ENCODE results near the gene SPDYA. TPM values are rescaled to one million over a fixed set of nuclear protein-coding genes. Genes with fewer than 3 reads are reported as not detected.

The SPDYA gene
- total RNA-seq, 4 donors from 2014 or later = 0.26 to 2.3 (median 1.0) TPM

GRCh38 chr2:28802975-28803429 lies 7.6 kb upstream of the SPDYA start:
- DNase-seq (ENCODE audit: low spot score in 2 of 2) = no peak
- Histone ChIP-seq H3K9me3 (no peaks in the 10 kb centered on the region), H3K4me1 (peaks cover 26% of the 10 kb centered on the region), H3K27ac (no peak overlapping the region), H3K27me3 (no peaks in the 10 kb centered on the region), H3K36me3 (peaks cover 30% of the 10 kb centered on the region), H3K4me3 (no peak overlapping the region)
- WGBS = 50% methylated on average over 4 of the region's 4 CpGs
- no peak for TF ChIP-seq CTCF (IDR thresholded peaks at IDR 0.05)

GRCh38 chr2:28809927-28810326 lies 707 bp upstream of the SPDYA start:
- 69% methylated on average over 10 of the region's 10 CpGs for WGBS
- no peaks in the 10 kb centered on the region for H3K36me3 ChIP-seq
- no peak overlapping the region for H3K27ac ChIP-seq
- DNase-seq (ENCODE audit: low spot score in 2 of 2) = no peak
- peaks cover 15% of the 10 kb centered on the region for H3K4me1 ChIP-seq
- no peaks in the 10 kb centered on the region for H3K27me3 ChIP-seq
- no peaks in the 10 kb centered on the region for H3K9me3 ChIP-seq
- H3K4me3 ChIP-seq = peak overlapping the region; percentile 57
- TF ChIP-seq POLR2A (IDR thresholded peaks at IDR 0.05) = no peak
- TF ChIP-seq EP300 (IDR thresholded peaks at IDR 0.05) = no peak
- TF ChIP-seq CTCF (IDR thresholded peaks at IDR 0.05) = no peak
- TF ChIP-seq POLR2AphosphoS5 (IDR thresholded peaks at IDR 0.05) = no peak

GRCh38 chr2:28818053-28818452 lies 7.4 kb downstream of the SPDYA start:
- Histone ChIP-seq H3K4me1 (peaks cover 3% of the 10 kb centered on the region), H3K27ac (no peak overlapping the region), H3K4me3 (no peak overlapping the region), H3K36me3 (no peaks in the 10 kb centered on the region), H3K27me3 (no peaks in the 10 kb centered on the region), H3K9me3 (no peaks in the 10 kb centered on the region)
- no peak for DNase-seq (ENCODE audit: low spot score in 2 of 2)
- WGBS = 88% methylated on average over 3 of the region's 3 CpGs
- TF ChIP-seq POLR2AphosphoS5 (IDR thresholded peaks at IDR 0.05) (no peak), POLR2A (IDR thresholded peaks at IDR 0.05) (no peak), EP300 (IDR thresholded peaks at IDR 0.05) (no peak), CTCF (IDR thresholded peaks at IDR 0.05) (no peak)

- no peak overlapping the region for H3K27ac ChIP-seq
- H3K9me3 ChIP-seq = no peaks in the 10 kb centered on the region
- TF ChIP-seq EP300 (IDR thresholded peaks at IDR 0.05) (no peak), POLR2A (IDR thresholded peaks at IDR 0.05) (no peak), POLR2AphosphoS5 (IDR thresholded peaks at IDR 0.05) (no peak), CTCF (IDR thresholded peaks at IDR 0.05) (peak; percentile 39 to 64)
- 5% methylated on average over 8 of the region's 8 CpGs for WGBS
- H3K4me1 ChIP-seq = peaks cover 3% of the 10 kb centered on the region
- H3K36me3 ChIP-seq = no peaks in the 10 kb centered on the region
- no peak for DNase-seq (ENCODE audit: low spot score in 2 of 2)
- no peak overlapping the region for H3K4me3 ChIP-seq
- H3K27me3 ChIP-seq = no peaks in the 10 kb centered on the region
Observed at GRCh38 chr2:28821295-28821958, 10.8 kb downstream of the SPDYA start.

GRCh38 chr2:28822036-28822435 lies 11.4 kb downstream of the SPDYA start:
- H3K27me3 ChIP-seq = no peaks in the 10 kb centered on the region
- H3K27ac ChIP-seq = no peak overlapping the region
- TF ChIP-seq POLR2A (IDR thresholded peaks at IDR 0.05) (no peak), POLR2AphosphoS5 (IDR thresholded peaks at IDR 0.05) (no peak), CTCF (IDR thresholded peaks at IDR 0.05) (no peak), EP300 (IDR thresholded peaks at IDR 0.05) (no peak)
- DNase-seq (ENCODE audit: low spot score in 2 of 2) = no peak
- no peaks in the 10 kb centered on the region for H3K9me3 ChIP-seq
- no peaks in the 10 kb centered on the region for H3K36me3 ChIP-seq
- H3K4me3 ChIP-seq = no peak overlapping the region
- peaks cover 3% of the 10 kb centered on the region for H3K4me1 ChIP-seq

Measured in suprapubic skin (tissue), 4 donors.